ENCODE measurements around the gene OGT. TPM values are rescaled to one million over a fixed set of nuclear protein-coding genes. Genes with fewer than 3 reads are reported as not detected.
A peak's percentile ranks its signal among the peaks of the same experiment; 100 is the strongest.

OGT gene
- total RNA-seq, 1 donor from 2014 or later, result 231 TPM

- H3K27me3 Mint-ChIP-seq (ENCODE audit: low read depth), result no peaks in the 10 kb centered on the region
- no peaks in the 10 kb centered on the region for H3K36me3 Mint-ChIP-seq (ENCODE audit: low read depth)
- intact Hi-C loops (cut with micrococcal nuclease), result loop anchor here (1.0 kb wide), 1 partner anchor 18 kb away; no protein-coding TSS in a partner anchor
- peak overlapping the region; percentile 48 for H3K27ac Mint-ChIP-seq
- no peaks in the 10 kb centered on the region for H3K9me3 Mint-ChIP-seq
- peak; percentile 12 for DNase-seq (ENCODE audit: low spot score)
- peaks cover 16% of the 10 kb centered on the region for H3K4me1 Mint-ChIP-seq (ENCODE audit: low read depth)
- H3K4me3 Mint-ChIP-seq (ENCODE audit: low read depth), result peak overlapping the region; percentile 5
These were observed 18.4 kb upstream of the OGT start for GRCh38 chrX:71514367-71515037.

- no peak overlapping the region for H3K27ac Mint-ChIP-seq
- H3K9me3 Mint-ChIP-seq, result no peaks in the 10 kb centered on the region
- intact Hi-C loops (cut with micrococcal nuclease), result no loop called here
- H3K27me3 Mint-ChIP-seq (ENCODE audit: low read depth), result no peaks in the 10 kb centered on the region
- H3K36me3 Mint-ChIP-seq (ENCODE audit: low read depth), result no peaks in the 10 kb centered on the region
- no peak for DNase-seq (ENCODE audit: low spot score)
- peaks cover 16% of the 10 kb centered on the region for H3K4me1 Mint-ChIP-seq (ENCODE audit: low read depth)
- H3K4me3 Mint-ChIP-seq (ENCODE audit: low read depth), result no peak overlapping the region
These were observed 17.9 kb upstream of the OGT start for GRCh38 chrX:71515038-71515396.

- peaks cover 7% of the 10 kb centered on the region for H3K9me3 Mint-ChIP-seq
- no peak for DNase-seq (ENCODE audit: low spot score)
- H3K27ac Mint-ChIP-seq, result no peak overlapping the region
- intact Hi-C loops (cut with micrococcal nuclease), result no loop called here
- H3K36me3 Mint-ChIP-seq (ENCODE audit: low read depth), result no peaks in the 10 kb centered on the region
- peaks cover 4% of the 10 kb centered on the region for H3K4me1 Mint-ChIP-seq (ENCODE audit: low read depth)
- H3K27me3 Mint-ChIP-seq (ENCODE audit: low read depth), result no peaks in the 10 kb centered on the region
- no peak overlapping the region for H3K4me3 Mint-ChIP-seq (ENCODE audit: low read depth)
These were observed 7.6 kb upstream of the OGT start for GRCh38 chrX:71525316-71525715.

- Mint-ChIP-seq H3K27ac (peak overlapping the region; percentile 99), H3K9me3 (peaks cover 7% of the 10 kb centered on the region), H3K36me3 (ENCODE audit: low read depth) (peaks cover 37% of the 10 kb centered on the region), H3K4me1 (ENCODE audit: low read depth) (peaks cover 18% of the 10 kb centered on the region), H3K27me3 (ENCODE audit: low read depth) (no peaks in the 10 kb centered on the region), H3K4me3 (ENCODE audit: low read depth) (peak overlapping the region; percentile 99)
- intact Hi-C loops (cut with micrococcal nuclease), result loop anchor here (1.0 to 10.0 kb wide), 9 partner anchors 9 to 430 kb away; partner anchors contain the start of genes CXCR3, NONO and TAF1
- DNase-seq (ENCODE audit: low spot score), result peak; percentile 56
These were observed 689 bp upstream of the OGT start for GRCh38 chrX:71532078-71532752.

- Mint-ChIP-seq H3K36me3 (ENCODE audit: low read depth) (peaks cover 47% of the 10 kb centered on the region), H3K9me3 (peaks cover 7% of the 10 kb centered on the region), H3K27ac (peak overlapping the region; percentile 99)
These were observed 579 bp downstream of the OGT start for GRCh38 chrX:71533516-71533850.

GRCh38 chrX:71533851-71534561, 1.1 kb downstream of the OGT start:
- Mint-ChIP-seq H3K4me1 (ENCODE audit: low read depth) (peaks cover 26% of the 10 kb centered on the region), H3K27ac (peak overlapping the region; percentile 99), H3K36me3 (ENCODE audit: low read depth) (peaks cover 50% of the 10 kb centered on the region), H3K4me3 (ENCODE audit: low read depth) (peak overlapping the region; percentile 99), H3K27me3 (ENCODE audit: low read depth) (no peaks in the 10 kb centered on the region), H3K9me3 (peaks cover 7% of the 10 kb centered on the region)
- DNase-seq (ENCODE audit: low spot score), result peak; percentile 57
- intact Hi-C loops (cut with micrococcal nuclease), result loop anchor here (2.0 to 10.0 kb wide), 5 partner anchors 17 to 432 kb away; partner anchors contain the start of gene NONO

More at GRCh38 chrX:71533516-71533850, 579 bp downstream of the OGT start:
- intact Hi-C loops (cut with micrococcal nuclease), result loop anchor here (2.0 to 10.0 kb wide), 5 partner anchors 17 to 431 kb away; partner anchors contain the start of gene NONO
- Mint-ChIP-seq H3K4me3 (ENCODE audit: low read depth) (peak overlapping the region; percentile 99), H3K4me1 (ENCODE audit: low read depth) (peaks cover 25% of the 10 kb centered on the region), H3K27me3 (ENCODE audit: low read depth) (no peaks in the 10 kb centered on the region)
- no peak for DNase-seq (ENCODE audit: low spot score)

- intact Hi-C loops (cut with micrococcal nuclease), result loop anchor here (5.0 to 10.0 kb wide), 3 partner anchors 253 to 433 kb away; partner anchors contain the start of gene NONO
- Mint-ChIP-seq H3K9me3 (no peaks in the 10 kb centered on the region), H3K36me3 (ENCODE audit: low read depth) (peaks cover 58% of the 10 kb centered on the region), H3K4me3 (ENCODE audit: low read depth) (peak overlapping the region; percentile 99), H3K4me1 (ENCODE audit: low read depth) (peaks cover 24% of the 10 kb centered on the region), H3K27me3 (ENCODE audit: low read depth) (no peaks in the 10 kb centered on the region), H3K27ac (peak overlapping the region; percentile 99)
- no peak for DNase-seq (ENCODE audit: low spot score)
These were observed 2.1 kb downstream of the OGT start for GRCh38 chrX:71534773-71535544.

- Mint-ChIP-seq H3K4me1 (ENCODE audit: low read depth) (peaks cover 25% of the 10 kb centered on the region), H3K4me3 (ENCODE audit: low read depth) (peak overlapping the region; percentile 99), H3K27ac (peak overlapping the region; percentile 78), H3K36me3 (ENCODE audit: low read depth) (peaks cover 66% of the 10 kb centered on the region), H3K27me3 (ENCODE audit: low read depth) (no peaks in the 10 kb centered on the region), H3K9me3 (no peaks in the 10 kb centered on the region)
- peak; percentile 10 for DNase-seq (ENCODE audit: low spot score)
- intact Hi-C loops (cut with micrococcal nuclease), result loop anchor here (10.0 kb wide), 1 partner anchor 341 kb away; no protein-coding TSS in a partner anchor
These were observed 3.4 kb downstream of the OGT start for GRCh38 chrX:71536285-71536684.

- Mint-ChIP-seq H3K27me3 (ENCODE audit: low read depth) (no peaks in the 10 kb centered on the region), H3K9me3 (no peaks in the 10 kb centered on the region), H3K36me3 (ENCODE audit: low read depth) (peaks cover 77% of the 10 kb centered on the region), H3K27ac (peak overlapping the region; percentile 28), H3K4me1 (ENCODE audit: low read depth) (peaks cover 30% of the 10 kb centered on the region), H3K4me3 (ENCODE audit: low read depth) (peak overlapping the region; percentile 72)
- no peak for DNase-seq (ENCODE audit: low spot score)
- intact Hi-C loops (cut with micrococcal nuclease), result loop anchor here (10.0 kb wide), 1 partner anchor 343 kb away; no protein-coding TSS in a partner anchor
These were observed 4.8 kb downstream of the OGT start for GRCh38 chrX:71537743-71538142.

- intact Hi-C loops (cut with micrococcal nuclease), result loop anchor here (1.0 to 2.0 kb wide), 3 partner anchors 8 to 78 kb away; partner anchors contain the start of gene CXCR3
- H3K4me3 Mint-ChIP-seq (ENCODE audit: low read depth), result peak overlapping the region; percentile 79
- peaks cover 41% of the 10 kb centered on the region for H3K4me1 Mint-ChIP-seq (ENCODE audit: low read depth)
- peak overlapping the region; percentile 93 for H3K27ac Mint-ChIP-seq
- H3K9me3 Mint-ChIP-seq, result no peaks in the 10 kb centered on the region
- no peaks in the 10 kb centered on the region for H3K27me3 Mint-ChIP-seq (ENCODE audit: low read depth)
- peaks cover 78% of the 10 kb centered on the region for H3K36me3 Mint-ChIP-seq (ENCODE audit: low read depth)
- no peak for DNase-seq (ENCODE audit: low spot score)
These were observed 7.9 kb downstream of the OGT start for GRCh38 chrX:71540801-71541200.

- Mint-ChIP-seq H3K9me3 (no peaks in the 10 kb centered on the region), H3K4me1 (ENCODE audit: low read depth) (peaks cover 41% of the 10 kb centered on the region), H3K27ac (peak overlapping the region; percentile 93), H3K36me3 (ENCODE audit: low read depth) (peaks cover 78% of the 10 kb centered on the region), H3K4me3 (ENCODE audit: low read depth) (peak overlapping the region; percentile 79), H3K27me3 (ENCODE audit: low read depth) (no peaks in the 10 kb centered on the region)
- intact Hi-C loops (cut with micrococcal nuclease), result loop anchor here (1.0 to 2.0 kb wide), 3 partner anchors 9 to 77 kb away; partner anchors contain the start of gene CXCR3
- no peak for DNase-seq (ENCODE audit: low spot score)
These were observed 8.5 kb downstream of the OGT start for GRCh38 chrX:71541210-71542022.

All from activated T-helper 2 cell treated with anti-CD3 and anti-CD28 coated beads, Interferon-gamma antibody, Interleukin-2, Interleukin-4, amounts not matched to agents 10 μg/mL and 5 μg/mL and 100 μg/mL, durations not matched to agents 14 hours and 24 hours and 36 hours (primary cell).